Nephron progenitor cell (in vitro differentiated cells): Measurements from ENCODE around the gene COL5A2.

Experiments
- DNase-seq: peaks from one replicate; pipeline ENCODE4 v3.0.0; 2021
- H3K27ac Mint-ChIP-seq: 2 replicates; pipeline ENCODE4 v1.8.0; 2021; ENCODE audit warnings: mild to moderate bottlenecking, moderate library complexity, mixed read lengths
- H3K27me3 Mint-ChIP-seq: 2 replicates; pipeline ENCODE4 v1.8.0; 2021; ENCODE audit warnings: mild to moderate bottlenecking, low read depth, mixed read lengths; ENCODE audit not compliant: poor library complexity
- H3K36me3 Mint-ChIP-seq: 2 replicates; pipeline ENCODE4 v1.8.0; 2021; ENCODE audit warnings: low read depth, mixed read lengths
- H3K4me1 Mint-ChIP-seq: 2 replicates; pipeline ENCODE4 v1.8.0; 2021; ENCODE audit warnings: mixed read lengths
- H3K4me3 Mint-ChIP-seq: 2 replicates; pipeline ENCODE4 v1.8.0; 2021; ENCODE audit warnings: mild to moderate bottlenecking, moderate library complexity, mixed read lengths
- H3K9me3 Mint-ChIP-seq: 2 replicates; pipeline ENCODE4 v1.8.0; 2021; ENCODE audit warnings: mild to moderate bottlenecking, moderate library complexity, mixed read lengths
- TF ChIP-seq, protein P1 (sequence below): fragments of 200-600 bp; sonication (generic); IDR thresholded peaks from 2 replicates; pipeline ENCODE4 v1.5.0; 2021; ENCODE audit warnings: antibody characterized with exemption

Gene COL5A2

DNA sequence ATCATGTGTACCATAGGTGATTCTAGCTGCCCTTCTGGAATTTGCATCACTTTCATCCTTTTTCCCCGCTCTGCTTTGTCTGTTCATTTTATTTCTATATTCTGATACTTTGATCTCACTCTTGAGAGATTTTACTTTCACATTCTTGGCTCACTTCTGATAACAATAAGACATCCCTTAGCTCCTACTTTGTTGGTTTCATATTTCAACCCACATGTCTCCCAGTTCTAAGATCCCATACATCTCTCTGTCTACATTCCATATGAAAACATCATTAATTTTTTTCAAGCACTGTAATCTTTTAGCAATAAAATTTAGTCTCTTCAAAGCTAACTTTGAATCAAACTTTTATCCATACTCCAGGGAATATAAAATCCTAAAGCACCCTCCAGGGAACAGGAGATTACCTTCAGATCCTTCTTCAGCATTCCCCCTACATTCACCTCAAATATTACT lies 129.8 kb downstream of the COL5A2 start:
- Mint-ChIP-seq H3K27ac (no peak overlapping the region), H3K36me3 (peaks cover 19% of the 10 kb centered on the region), H3K4me3 (no peak overlapping the region), H3K27me3 (no peaks in the 10 kb centered on the region), H3K9me3 (no peaks in the 10 kb centered on the region), H3K4me1 (no peaks in the 10 kb centered on the region)
- TF ChIP-seq, protein P1, sequence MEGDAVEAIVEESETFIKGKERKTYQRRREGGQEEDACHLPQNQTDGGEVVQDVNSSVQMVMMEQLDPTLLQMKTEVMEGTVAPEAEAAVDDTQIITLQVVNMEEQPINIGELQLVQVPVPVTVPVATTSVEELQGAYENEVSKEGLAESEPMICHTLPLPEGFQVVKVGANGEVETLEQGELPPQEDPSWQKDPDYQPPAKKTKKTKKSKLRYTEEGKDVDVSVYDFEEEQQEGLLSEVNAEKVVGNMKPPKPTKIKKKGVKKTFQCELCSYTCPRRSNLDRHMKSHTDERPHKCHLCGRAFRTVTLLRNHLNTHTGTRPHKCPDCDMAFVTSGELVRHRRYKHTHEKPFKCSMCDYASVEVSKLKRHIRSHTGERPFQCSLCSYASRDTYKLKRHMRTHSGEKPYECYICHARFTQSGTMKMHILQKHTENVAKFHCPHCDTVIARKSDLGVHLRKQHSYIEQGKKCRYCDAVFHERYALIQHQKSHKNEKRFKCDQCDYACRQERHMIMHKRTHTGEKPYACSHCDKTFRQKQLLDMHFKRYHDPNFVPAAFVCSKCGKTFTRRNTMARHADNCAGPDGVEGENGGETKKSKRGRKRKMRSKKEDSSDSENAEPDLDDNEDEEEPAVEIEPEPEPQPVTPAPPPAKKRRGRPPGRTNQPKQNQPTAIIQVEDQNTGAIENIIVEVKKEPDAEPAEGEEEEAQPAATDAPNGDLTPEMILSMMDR, result no peak
- DNase-seq, result no peak

DNA sequence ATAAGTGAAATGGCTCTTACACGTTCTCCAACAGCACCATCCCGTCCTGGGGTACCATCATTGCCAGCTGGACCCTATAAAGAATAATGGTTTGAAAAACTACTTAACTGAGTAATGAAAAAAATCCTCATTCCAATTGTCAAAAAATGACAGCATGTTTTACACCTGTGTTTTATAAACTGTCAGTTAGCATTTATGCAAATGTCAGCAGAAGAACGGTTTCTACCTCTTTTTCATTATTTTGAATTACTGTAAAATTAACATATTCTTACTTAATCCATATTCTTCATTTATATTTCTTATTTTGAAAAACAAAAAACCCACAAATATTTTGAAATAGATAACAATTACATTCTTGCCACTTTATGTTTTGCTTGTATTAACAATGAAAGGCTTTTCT lies 131.4 kb downstream of the COL5A2 start:
- no peak for DNase-seq
- TF ChIP-seq, protein P1, result no peak
- Mint-ChIP-seq H3K36me3 (peaks cover 19% of the 10 kb centered on the region), H3K27ac (no peak overlapping the region), H3K4me1 (no peaks in the 10 kb centered on the region), H3K27me3 (no peaks in the 10 kb centered on the region), H3K4me3 (no peak overlapping the region), H3K9me3 (no peaks in the 10 kb centered on the region)

DNA sequence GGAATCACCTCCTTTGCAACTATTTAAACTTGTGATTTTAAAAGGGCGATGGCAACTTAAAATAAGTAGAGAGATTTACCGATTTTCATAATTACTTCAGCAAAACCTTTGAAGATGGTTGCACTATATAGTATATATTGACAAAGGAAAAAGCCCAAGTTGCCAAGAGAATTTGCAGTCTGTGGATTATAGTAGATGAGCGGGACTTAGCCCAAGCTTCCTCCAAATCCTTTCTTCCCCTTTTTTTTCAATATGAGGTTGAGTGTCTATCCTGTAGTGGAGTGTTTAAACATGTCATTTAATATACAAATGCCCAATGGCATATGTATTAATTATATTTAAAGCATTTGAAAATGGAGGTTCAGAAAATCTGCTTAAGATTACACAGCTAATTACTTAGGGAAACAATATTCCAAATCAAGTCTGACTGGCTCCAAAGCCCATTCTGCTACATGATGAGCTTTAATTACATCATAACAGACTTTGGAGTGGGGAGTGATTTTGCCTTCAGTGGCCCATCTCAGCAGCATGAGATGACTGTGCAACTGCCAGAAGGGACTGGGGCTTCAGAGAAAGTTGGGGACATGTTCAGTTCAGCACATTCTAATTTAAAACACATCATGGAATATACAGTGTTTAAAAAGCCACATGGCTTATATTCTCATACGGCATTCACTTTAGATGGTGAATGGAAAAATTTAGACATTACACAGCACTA lies 132.2 kb downstream of the COL5A2 start:
- DNase-seq, result no peak
- no peak overlapping the region for H3K27ac Mint-ChIP-seq
- TF ChIP-seq, protein P1, result no peak
- no peaks in the 10 kb centered on the region for H3K4me1 Mint-ChIP-seq
- no peak overlapping the region for H3K4me3 Mint-ChIP-seq
- no peaks in the 10 kb centered on the region for H3K9me3 Mint-ChIP-seq
- no peaks in the 10 kb centered on the region for H3K27me3 Mint-ChIP-seq
- peaks cover 19% of the 10 kb centered on the region for H3K36me3 Mint-ChIP-seq

DNA sequence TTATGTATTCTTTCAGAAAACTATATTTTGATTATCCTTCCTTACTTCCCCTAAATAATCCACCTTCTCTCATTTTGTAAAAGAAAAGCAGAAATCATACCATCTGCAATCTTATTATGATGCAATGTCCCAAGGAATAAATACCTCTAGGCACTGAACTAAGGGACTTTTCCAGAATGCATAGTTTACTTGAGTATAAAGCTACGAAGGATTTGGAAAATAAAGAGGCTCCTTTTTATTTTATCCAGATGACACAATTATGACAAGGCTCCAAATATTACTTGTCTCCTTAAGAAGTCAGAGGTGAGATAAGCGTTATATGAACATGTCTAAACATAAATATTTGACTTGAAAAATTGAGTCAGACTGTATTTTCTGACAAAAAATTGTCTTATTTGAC lies 133.2 kb downstream of the COL5A2 start:
- Mint-ChIP-seq H3K27ac (no peak overlapping the region), H3K36me3 (peaks cover 20% of the 10 kb centered on the region), H3K9me3 (no peaks in the 10 kb centered on the region), H3K4me3 (no peak overlapping the region), H3K27me3 (no peaks in the 10 kb centered on the region), H3K4me1 (no peaks in the 10 kb centered on the region)
- TF ChIP-seq, protein P1, result no peak
- no peak for DNase-seq

DNA sequence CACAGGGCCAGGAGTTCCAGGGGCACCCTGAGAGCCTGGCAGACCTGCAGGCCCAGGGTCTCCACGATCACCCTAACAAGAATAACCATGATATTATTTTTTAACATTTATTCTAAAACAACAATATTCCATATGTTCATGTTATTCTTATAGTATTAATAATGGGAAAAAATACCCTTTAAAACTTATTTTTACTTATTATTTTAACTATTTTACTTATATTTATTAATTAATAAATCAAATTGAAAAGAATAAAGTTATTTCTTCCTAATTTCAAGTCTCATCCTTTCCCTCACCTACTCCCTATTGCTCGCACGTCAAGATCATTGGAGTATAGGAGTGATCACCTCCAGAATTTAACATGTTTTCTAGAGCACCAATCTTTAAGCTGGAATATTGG lies 133.7 kb downstream of the COL5A2 start:
- DNase-seq, result no peak
- Mint-ChIP-seq H3K4me1 (no peaks in the 10 kb centered on the region), H3K9me3 (no peaks in the 10 kb centered on the region), H3K27ac (no peak overlapping the region), H3K4me3 (no peak overlapping the region), H3K27me3 (no peaks in the 10 kb centered on the region), H3K36me3 (peaks cover 18% of the 10 kb centered on the region)
- TF ChIP-seq, protein P1, result no peak

DNA sequence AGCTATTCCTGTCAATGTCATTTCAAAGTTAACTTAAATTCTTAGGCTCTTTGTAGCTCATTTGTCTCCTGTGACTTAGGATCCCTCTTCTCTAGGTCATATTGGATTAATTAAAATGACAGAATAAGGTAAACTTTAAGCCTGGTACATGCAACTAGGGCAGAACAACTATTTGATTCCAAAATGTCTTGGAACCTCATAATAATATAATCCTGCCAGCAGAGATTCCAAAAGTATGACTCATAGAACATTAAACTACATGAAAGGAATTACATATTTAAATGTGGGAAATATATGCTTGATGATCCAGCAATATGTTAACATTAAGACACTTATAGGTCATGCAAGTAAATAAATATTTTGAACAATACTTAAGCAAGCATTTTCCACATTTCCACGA lies 142.0 kb downstream of the COL5A2 start:
- DNase-seq, result no peak
- Mint-ChIP-seq H3K4me3 (no peak overlapping the region), H3K27ac (no peak overlapping the region), H3K9me3 (no peaks in the 10 kb centered on the region), H3K36me3 (peaks cover 46% of the 10 kb centered on the region), H3K27me3 (no peaks in the 10 kb centered on the region), H3K4me1 (no peaks in the 10 kb centered on the region)
- TF ChIP-seq, protein P1, result no peak
